Measurements from ENCODE around the gene R3HDM1. TPM values are rescaled to one million over a fixed set of nuclear protein-coding genes. Genes with fewer than 3 reads are reported as not detected.
"Not testable (repeated sequence)": the region's sequence is repeated elsewhere in the genome, so short reads cannot be mapped to it uniquely, and the experiment has no call there.

Gene R3HDM1
- total RNA-seq, 1 experiment from 2014 or later = 10.8 TPM

GRCh38 chr2:135641156-135642068, 110.1 kb downstream of the R3HDM1 start:
- no peak for DNase-seq (ENCODE audit: low spot score)

- peak; percentile 5 for DNase-seq (ENCODE audit: low spot score)
Observed at GRCh38 chr2:135647836-135648579, 116.7 kb downstream of the R3HDM1 start.

GRCh38 chr2:135650721-135651120, 119.4 kb downstream of the R3HDM1 start:
- DNase-seq (ENCODE audit: low spot score) = no peak

GRCh38 chr2:135651717-135652116, 120.4 kb downstream of the R3HDM1 start:
- DNase-seq (ENCODE audit: low spot score) = no peak

GRCh38 chr2:135654239-135654638, 123.0 kb downstream of the R3HDM1 start:
- not testable (repeated sequence) for DNase-seq (ENCODE audit: low spot score)

GRCh38 chr2:135657806-135658582, 126.7 kb downstream of the R3HDM1 start:
- DNase-seq (ENCODE audit: low spot score) = no peak

GRCh38 chr2:135662088-135662487, 130.8 kb downstream of the R3HDM1 start:
- DNase-seq (ENCODE audit: low spot score) = no peak

- DNase-seq (ENCODE audit: low spot score) = peak; percentile 38
Observed at GRCh38 chr2:135663148-135663700, 131.9 kb downstream of the R3HDM1 start.

GRCh38 chr2:135664623-135665068, 133.4 kb downstream of the R3HDM1 start:
- DNase-seq (ENCODE audit: low spot score) = no peak

GRCh38 chr2:135667045-135667444, 135.8 kb downstream of the R3HDM1 start:
- no peak for DNase-seq (ENCODE audit: low spot score)

GRCh38 chr2:135674453-135674852, 143.2 kb downstream of the R3HDM1 start:
- no peak for DNase-seq (ENCODE audit: low spot score)

GRCh38 chr2:135676031-135676430, 144.7 kb downstream of the R3HDM1 start:
- DNase-seq (ENCODE audit: low spot score) = no peak

GRCh38 chr2:135679125-135679524, 147.8 kb downstream of the R3HDM1 start:
- no peak for DNase-seq (ENCODE audit: low spot score)

GRCh38 chr2:135685361-135685760, 154.1 kb downstream of the R3HDM1 start:
- no peak for DNase-seq (ENCODE audit: low spot score)

- no peak for DNase-seq (ENCODE audit: low spot score)
Observed at GRCh38 chr2:135688978-135689377, 157.7 kb downstream of the R3HDM1 start.

GRCh38 chr2:135689679-135690078, 158.4 kb downstream of the R3HDM1 start:
- no peak for DNase-seq (ENCODE audit: low spot score)

GRCh38 chr2:135694711-135695110, 163.4 kb downstream of the R3HDM1 start:
- DNase-seq (ENCODE audit: low spot score) = no peak

GRCh38 chr2:135698838-135699237, 167.6 kb downstream of the R3HDM1 start:
- no peak for DNase-seq (ENCODE audit: low spot score)

- peak; percentile 18 for DNase-seq (ENCODE audit: low spot score)
Observed at GRCh38 chr2:135701442-135701841, 170.2 kb downstream of the R3HDM1 start.

- no peak for DNase-seq (ENCODE audit: low spot score)
Observed at GRCh38 chr2:135703300-135703699, 172.0 kb downstream of the R3HDM1 start.

- DNase-seq (ENCODE audit: low spot score) = not testable (repeated sequence)
Observed at GRCh38 chr2:135704075-135704474, 172.8 kb downstream of the R3HDM1 start.

GRCh38 chr2:135708159-135708558, 176.9 kb downstream of the R3HDM1 start:
- no peak for DNase-seq (ENCODE audit: low spot score)
